OCI-LY7 (cell line): ENCODE results near the gene UHRF1. TPM values are rescaled to one million over a fixed set of nuclear protein-coding genes. Genes with fewer than 3 reads are reported as not detected.
"Not testable (repeated sequence)": the region's sequence is repeated elsewhere in the genome, so short reads cannot be mapped to it uniquely, and the experiment has no call there.

Experiments used
- BruUV-seq: library from RNA; stranded (reverse); fragments of 400-500 nt; replicated peaks from 2 replicates; lab custom pipeline; 2021; lab: Mats Ljungman, UMichigan
- CTCF ChIA-PET: fragments of 300-600 bp; sonication (Branson Sonifier 250); formaldehyde crosslinking; loops from one replicate; lab custom pipeline; 2022; ENCODE audit warnings: antibody characterized with exemption; ENCODE audit not compliant: unreplicated experiment; lab: Charles Lee
- POLR2A ChIA-PET: fragments of 300-600 bp; sonication (Branson Sonifier 250); formaldehyde crosslinking; loops from one replicate; lab custom pipeline; 2022; ENCODE audit warnings: antibody characterized with exemption; lab: Charles Lee
- DNase-seq: peaks from one replicate; pipeline ENCODE4 v3.0.0-alpha.2; 2015; ENCODE audit warnings: low spot score
- H2AFZ ChIP-seq: fragments of 200-600 bp; sonication (generic), shearing (Covaris generic); 2 replicates; pipeline ENCODE4 v1.6.1; 2014; ENCODE audit warnings: mild to moderate bottlenecking, antibody characterized with exemption, low read length, moderate library complexity
- H3K27ac ChIP-seq: fragments of 200-600 bp; sonication (generic); 2 replicates; pipeline ENCODE4 v1.5.1; 2014; ENCODE audit warnings: mixed run types, low read depth, mild to moderate bottlenecking, moderate library complexity, low read length, inconsistent platforms; ENCODE audit not compliant: poor library complexity, severe bottlenecking
- H3K36me3 ChIP-seq: fragments of 200-600 bp; sonication (generic); 2 replicates; pipeline ENCODE4 v1.6.1; 2014; ENCODE audit warnings: mild to moderate bottlenecking, antibody characterized with exemption, low read length, moderate library complexity, mixed read lengths; ENCODE audit not compliant: insufficient read depth
- H3K4me1 ChIP-seq: fragments of 200-600 bp; sonication (generic); 2 replicates; pipeline ENCODE4 v1.5.1; 2014; ENCODE audit warnings: mild to moderate bottlenecking, low read length; ENCODE audit not compliant: insufficient read depth, poor library complexity, severe bottlenecking
- H3K4me2 ChIP-seq: fragments of 200-600 bp; sonication (generic); 2 replicates; pipeline ENCODE4 v1.6.1; 2014; ENCODE audit warnings: mild to moderate bottlenecking, low read length
- H3K4me3 ChIP-seq: fragments of 200-600 bp; sonication (generic); 2 replicates; pipeline ENCODE4 v1.5.1; 2014; ENCODE audit warnings: mild to moderate bottlenecking, low read depth, low read length; ENCODE audit not compliant: poor library complexity, severe bottlenecking
- H3K79me2 ChIP-seq: fragments of 200-600 bp; sonication (generic); 2 replicates; pipeline ENCODE4 v1.6.1; 2016; ENCODE audit warnings: low read depth, mild to moderate bottlenecking, low read length, moderate library complexity, mixed read lengths; ENCODE audit not compliant: insufficient read depth
- H3K9me2 ChIP-seq: fragments of 200-600 bp; sonication (generic); 2 replicates; pipeline ENCODE4 v1.6.1; 2016; ENCODE audit warnings: mild to moderate bottlenecking, low read length, mixed read lengths; ENCODE audit not compliant: insufficient read depth
- H3K9me3 ChIP-seq: fragments of 200-600 bp; sonication (generic); 2 replicates; pipeline ENCODE4 v1.6.1; 2014; ENCODE audit warnings: mild to moderate bottlenecking, mixed run types, low read length, mixed read lengths
- H4K20me1 ChIP-seq: fragments of 200-600 bp; sonication (generic); 2 replicates; pipeline ENCODE4 v1.6.1; 2014; ENCODE audit warnings: mild to moderate bottlenecking, antibody characterized with exemption, low read length, moderate library complexity, mixed read lengths; ENCODE audit not compliant: insufficient read depth
- CTCF ChIP-seq: fragments of 200-600 bp; sonication (generic); conservative IDR thresholded peaks from 2 replicates; pipeline ENCODE4 v1.5.1; 2014; ENCODE audit warnings: mild to moderate bottlenecking, antibody characterized with exemption, low read length, moderate library complexity, mixed read lengths
- EZH2phosphoT487 ChIP-seq: fragments of 200-600 bp; sonication (generic); IDR thresholded peaks from 2 replicates; pipeline ENCODE4 v1.6.1; 2018; ENCODE audit warnings: low read depth, borderline replicate concordance, mild to moderate bottlenecking, mixed run types, antibody characterized with exemption, low read length, moderate library complexity, mixed read lengths
- intact Hi-C: fragments of 100-400 bp; cut with micrococcal nuclease; formaldehyde crosslinking; loops from one replicate; pipeline ENCODE4 v1.10.0; 2022; ENCODE audit not compliant: unreplicated experiment
- total RNA-seq, 2 experiments: library from RNA; depleted of rRNA in 1 of 2; stranded (reverse); fragments of >200 nt in 1 of 2; shearing (Covaris generic) in 1 of 2; gene quantifications; 2 replicates each; pipeline ENCODE4 v1.2.3, GENCODE V29; 2014 to 2022

Gene UHRF1
- total RNA-seq, 2 experiments from 2014 or later, result 141 to 186 TPM

GRCh38 chr19:4974880-4975469 is 65.7 kb downstream of the UHRF1 start:
- no peak for DNase-seq
- Histone ChIP-seq H2AFZ (no peak overlapping the region), H3K9me2 (no peaks in the 10 kb centered on the region), H3K4me1 (peaks cover 23% of the 10 kb centered on the region), H3K9me3 (no peaks in the 10 kb centered on the region), H4K20me1 (no peaks in the 10 kb centered on the region), H3K36me3 (peaks cover 9% of the 10 kb centered on the region; the same call in 1 of the 2 replicates), H3K4me2 (no peak overlapping the region), H3K27ac (no peak overlapping the region), H3K4me3 (no peak overlapping the region), H3K79me2 (peaks cover 3% of the 10 kb centered on the region; the same call in 1 of the 2 replicates)
- ChIA-PET POLR2A (no interaction called here), CTCF (no interaction called here)
- intact Hi-C loops, result no loop called here
- BruUV-seq, result no TSS peak
- TF ChIP-seq CTCF, result no peak
- no peak for TF ChIP-seq EZH2phosphoT487

GRCh38 chr19:4975601-4976000 is 66.3 kb downstream of the UHRF1 start:
- not testable (repeated sequence) for H4K20me1 ChIP-seq

GRCh38 chr19:4976401-4977298 is 67.3 kb downstream of the UHRF1 start:
- Histone ChIP-seq H3K9me3 (no peaks in the 10 kb centered on the region), H4K20me1 (no peaks in the 10 kb centered on the region), H3K4me1 (peaks cover 19% of the 10 kb centered on the region), H3K4me2 (no peak overlapping the region; the same call in 1 of the 2 replicates), H3K27ac (no peak overlapping the region), H3K4me3 (no peak overlapping the region), H3K9me2 (no peaks in the 10 kb centered on the region), H3K36me3 (peaks cover 9% of the 10 kb centered on the region; the same call in 1 of the 2 replicates), H2AFZ (no peak overlapping the region), H3K79me2 (no peaks in the 10 kb centered on the region)
- ChIA-PET POLR2A (no interaction called here), CTCF (no interaction called here)
- peak; percentile 45 for TF ChIP-seq CTCF
- no peak for TF ChIP-seq EZH2phosphoT487
- intact Hi-C loops, result no loop called here
- DNase-seq, result no peak
- BruUV-seq, result no TSS peak

More at GRCh38 chr19:4975601-4976000, 66.3 kb downstream of the UHRF1 start:
- H3K79me2 ChIP-seq, H3K36me3 ChIP-seq, H2AFZ ChIP-seq, DNase-seq, POLR2A ChIA-PET, intact Hi-C loops, H3K4me2 ChIP-seq, BruUV-seq, H3K4me3 ChIP-seq, H3K9me3 ChIP-seq, H3K27ac ChIP-seq, H3K9me2 ChIP-seq, CTCF ChIA-PET: not testable (repeated sequence)
- peaks cover 19% of the 10 kb centered on the region for H3K4me1 ChIP-seq
